Activated T-helper 1 cell treated with Interleukin-2 at 50 U/mL for 16 hours (primary cell): Measurements from ENCODE around the gene RGS18.
"Not testable (repeated sequence)": the region's sequence is repeated elsewhere in the genome, so short reads cannot be mapped to it uniquely, and the experiment has no call there.

Experiments
- DNase-seq: peaks from one replicate; pipeline ENCODE4 v3.0.0-alpha.2; 2020; ENCODE audit warnings: low read depth

RGS18 gene

DNA sequence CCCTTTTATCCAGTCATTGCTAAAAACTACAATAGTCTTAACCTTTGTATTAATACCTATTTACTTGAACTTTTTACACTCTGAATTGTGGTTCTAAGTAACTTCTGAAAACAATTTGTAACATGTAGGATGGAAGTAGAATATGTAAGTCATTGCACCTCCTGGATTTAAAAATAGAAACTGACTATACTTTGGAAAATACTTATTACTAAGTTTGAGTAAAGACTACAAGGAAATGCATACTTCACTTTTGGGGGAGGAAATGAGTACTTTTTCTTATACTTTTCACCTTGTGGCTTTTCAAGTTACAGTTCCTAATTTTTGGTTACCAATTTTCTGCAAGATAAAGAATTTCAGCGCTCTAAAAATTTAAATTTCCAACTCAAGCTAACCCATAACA lies 8.7 kb downstream of the RGS18 start:
- no peak for DNase-seq

DNA sequence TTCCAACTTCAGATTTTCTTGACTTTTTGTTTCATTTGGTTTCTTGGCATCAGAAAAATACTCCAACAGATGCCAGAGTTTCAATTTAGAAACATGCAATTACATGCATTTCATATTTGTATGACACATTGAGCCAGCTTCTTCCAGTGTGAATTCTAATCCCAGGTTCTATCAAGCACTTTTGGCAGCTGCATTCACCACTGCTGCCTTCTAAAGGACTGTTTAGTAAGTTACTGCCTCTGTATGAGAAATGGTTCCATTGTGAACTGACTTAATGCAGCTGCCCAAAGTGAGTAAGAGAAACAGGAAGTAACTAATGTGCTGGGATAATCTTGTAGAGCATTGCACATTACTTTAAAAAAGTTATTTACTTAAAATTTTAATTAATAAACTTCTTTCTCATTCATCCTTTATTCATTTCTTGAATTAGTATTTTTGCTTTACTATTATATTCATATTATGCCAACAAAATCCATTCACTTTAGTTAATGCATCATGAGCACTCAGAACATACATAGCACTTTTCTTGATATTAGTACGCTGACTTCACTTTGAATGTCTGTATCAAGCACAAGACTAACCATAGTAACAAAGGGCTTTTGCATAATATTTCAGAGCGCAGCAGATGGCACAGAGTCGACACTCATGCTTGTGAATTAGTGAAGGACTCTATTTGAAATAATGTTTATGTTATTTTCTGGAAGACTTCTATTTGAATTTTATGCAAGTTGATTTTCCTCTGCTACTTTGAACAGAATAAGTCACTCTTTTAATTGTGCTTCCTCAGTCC lies 9.8 kb downstream of the RGS18 start:
- DNase-seq, result no peak

- DNase-seq, result no peak
These were observed 10.7 kb downstream of the RGS18 start for GRCh38 chr1:192168964-192169363.

DNA sequence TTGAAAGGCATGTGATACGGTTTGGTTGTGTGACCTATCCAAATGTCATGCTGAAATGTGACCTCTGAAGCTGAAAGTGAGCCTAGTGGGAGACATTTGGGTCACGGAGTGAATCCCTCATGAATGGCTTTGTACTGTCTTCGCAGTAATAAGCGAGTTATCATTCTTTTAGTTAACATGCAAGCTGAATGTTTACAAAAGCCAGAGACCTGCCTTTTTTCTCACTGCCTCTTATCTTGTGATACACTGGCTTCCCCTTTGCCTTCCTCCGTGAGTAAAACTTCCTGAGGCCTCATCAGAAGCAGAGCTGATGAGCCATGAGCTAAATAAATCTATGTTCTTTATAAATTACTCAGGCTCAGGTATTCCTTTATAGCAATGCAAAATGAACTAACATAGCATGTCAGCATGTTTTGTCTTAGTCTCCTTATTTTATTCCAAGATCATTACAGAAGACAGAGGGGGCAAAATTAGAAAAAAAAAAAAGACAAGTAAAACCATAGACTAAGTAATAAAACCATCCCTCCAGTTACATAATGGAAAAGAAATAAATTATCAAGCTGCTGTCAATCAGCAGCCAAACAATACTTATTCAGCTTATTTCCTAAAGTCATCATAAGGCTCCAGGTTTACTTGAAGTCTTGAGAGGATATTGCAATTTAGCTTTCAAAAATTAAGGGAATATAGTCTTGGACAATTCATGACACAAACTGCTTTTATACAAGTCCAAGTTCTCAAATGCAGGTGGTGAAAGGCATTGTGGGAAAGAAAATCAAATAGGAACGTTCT lies 12.1 kb downstream of the RGS18 start:
- no peak for DNase-seq

- no peak for DNase-seq
These were observed 12.9 kb downstream of the RGS18 start for GRCh38 chr1:192171123-192171522.

DNA sequence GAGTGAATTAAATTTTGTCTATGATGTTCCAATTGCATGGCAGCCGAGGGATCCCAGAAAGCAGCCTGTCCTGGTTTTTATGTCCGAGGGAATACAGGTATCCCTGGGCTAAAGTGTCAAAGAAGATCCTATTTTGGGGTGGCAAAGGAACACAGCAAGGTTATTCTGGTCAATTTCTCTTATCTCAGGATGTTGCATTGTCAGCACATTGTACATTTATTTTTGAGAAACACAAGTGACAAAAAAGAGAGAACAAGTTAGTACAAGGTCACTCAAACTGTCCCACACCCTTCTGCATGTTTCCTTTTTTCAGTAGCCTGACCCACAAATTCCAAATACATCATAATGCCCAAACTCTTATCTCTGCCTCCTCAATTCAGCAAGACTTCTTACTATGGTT lies 17.7 kb downstream of the RGS18 start:
- no peak for DNase-seq

GRCh38 chr1:192183788-192184187 lies 25.5 kb downstream of the RGS18 start:
- DNase-seq, result no peak

GRCh38 chr1:192186197-192186596 lies 27.9 kb downstream of the RGS18 start:
- DNase-seq, result no peak

DNA sequence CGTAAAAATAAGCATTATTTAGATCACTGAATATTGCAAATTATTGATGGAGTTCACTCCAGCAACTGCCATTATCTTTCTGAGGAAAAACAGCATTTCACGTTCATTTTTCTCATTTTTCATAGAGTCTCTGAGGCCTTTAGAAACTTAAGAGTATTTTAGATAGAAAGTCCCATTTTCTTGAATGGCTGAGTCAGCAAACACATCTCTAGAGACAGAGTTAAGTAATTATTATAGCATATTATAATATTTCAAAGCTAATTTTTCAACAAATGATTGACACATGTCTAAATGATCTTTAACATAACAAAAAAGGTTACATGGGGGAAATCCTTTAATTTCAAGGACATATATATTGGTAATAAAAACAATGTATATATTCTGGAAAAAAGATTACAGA lies 31.8 kb downstream of the RGS18 start:
- DNase-seq, result no peak

DNA sequence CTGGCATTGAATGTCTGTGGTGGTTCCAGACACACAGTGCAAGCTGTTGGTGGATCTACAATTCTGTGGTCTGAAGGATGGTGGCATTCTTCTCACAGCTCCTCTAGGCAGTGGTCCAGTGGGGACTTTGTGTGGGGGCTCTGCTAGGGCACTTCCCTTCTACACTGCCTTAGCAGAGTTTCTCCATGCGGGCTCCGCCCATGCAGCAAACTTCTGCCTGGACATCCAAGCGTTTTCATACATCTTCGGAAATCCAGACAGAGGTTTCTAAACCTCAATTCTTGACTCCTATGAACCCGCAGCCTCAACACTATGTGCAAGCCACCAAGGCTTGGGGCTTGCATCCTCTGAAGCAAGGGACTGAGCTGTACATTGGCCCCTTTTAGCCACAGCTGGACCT lies 43.0 kb downstream of the RGS18 start:
- DNase-seq, result no peak

DNA sequence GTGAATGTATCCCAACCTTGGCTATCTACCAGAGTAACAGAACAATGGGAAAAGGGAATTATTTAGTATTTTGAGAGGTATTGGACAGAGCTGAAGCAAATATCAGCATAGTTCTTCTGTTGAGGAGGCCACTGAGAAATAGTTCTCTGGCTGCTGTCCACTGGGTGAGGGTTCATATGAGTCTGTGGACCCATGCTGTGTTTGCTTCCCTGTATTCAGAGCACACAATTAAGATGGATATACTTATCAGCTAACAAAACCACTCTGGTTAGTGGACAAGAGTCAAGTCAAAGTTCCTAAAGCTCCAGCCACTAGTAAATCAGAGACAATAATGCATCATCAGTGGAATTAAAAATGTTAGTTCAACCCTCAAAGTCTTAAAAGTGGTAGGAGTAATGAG lies 66.1 kb downstream of the RGS18 start:
- DNase-seq, result no peak

- DNase-seq, result no peak
These were observed 66.6 kb downstream of the RGS18 start for GRCh38 chr1:192224846-192225245.

- no peak for DNase-seq
These were observed 67.0 kb downstream of the RGS18 start for GRCh38 chr1:192225266-192225665.

GRCh38 chr1:192225703-192226102 lies 67.4 kb downstream of the RGS18 start:
- no peak for DNase-seq

GRCh38 chr1:192227330-192227729 lies 69.1 kb downstream of the RGS18 start:
- DNase-seq, result no peak

DNA sequence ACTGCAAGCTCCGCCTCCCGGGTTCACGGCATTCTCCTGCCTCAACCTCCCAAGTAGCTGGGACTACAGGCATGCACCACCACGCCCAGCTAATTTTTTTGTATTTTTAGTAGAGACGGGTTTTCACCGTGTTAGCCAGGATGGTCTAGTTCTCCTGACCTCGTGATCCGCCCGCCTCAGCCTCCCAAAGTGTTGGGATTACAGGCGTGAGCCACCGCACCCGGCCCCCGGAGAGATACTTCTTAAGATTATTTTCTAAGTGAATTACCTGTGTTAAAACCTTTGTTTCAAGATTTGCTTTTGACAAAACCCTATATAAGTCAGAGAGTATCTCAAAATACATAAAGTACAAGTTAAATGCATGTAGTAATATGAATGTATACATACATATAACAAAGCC lies 69.7 kb downstream of the RGS18 start:
- not testable (repeated sequence) for DNase-seq

GRCh38 chr1:192232817-192233417 lies 74.7 kb downstream of the RGS18 start:
- no peak for DNase-seq

GRCh38 chr1:192235127-192235526 lies 76.9 kb downstream of the RGS18 start:
- DNase-seq, result no peak
